Dermis blood vessel endothelial cell (primary cell): ENCODE measurements around the gene CALHM6. TPM values are rescaled to one million over a fixed set of nuclear protein-coding genes. Genes with fewer than 3 reads are reported as not detected.

Experiments
- DNase-seq: peaks from one replicate; pipeline ENCODE4 v3.0.0; 2010
- total RNA-seq: library from RNA; depleted of rRNA; stranded (reverse); fragments of >200 nt; gene quantifications from 2 replicates; pipeline ENCODE4 v1.2.3, GENCODE V29; 2014

CALHM6 gene
- total RNA-seq: 0.33 and 0.85 TPM in 2 replicates

DNA sequence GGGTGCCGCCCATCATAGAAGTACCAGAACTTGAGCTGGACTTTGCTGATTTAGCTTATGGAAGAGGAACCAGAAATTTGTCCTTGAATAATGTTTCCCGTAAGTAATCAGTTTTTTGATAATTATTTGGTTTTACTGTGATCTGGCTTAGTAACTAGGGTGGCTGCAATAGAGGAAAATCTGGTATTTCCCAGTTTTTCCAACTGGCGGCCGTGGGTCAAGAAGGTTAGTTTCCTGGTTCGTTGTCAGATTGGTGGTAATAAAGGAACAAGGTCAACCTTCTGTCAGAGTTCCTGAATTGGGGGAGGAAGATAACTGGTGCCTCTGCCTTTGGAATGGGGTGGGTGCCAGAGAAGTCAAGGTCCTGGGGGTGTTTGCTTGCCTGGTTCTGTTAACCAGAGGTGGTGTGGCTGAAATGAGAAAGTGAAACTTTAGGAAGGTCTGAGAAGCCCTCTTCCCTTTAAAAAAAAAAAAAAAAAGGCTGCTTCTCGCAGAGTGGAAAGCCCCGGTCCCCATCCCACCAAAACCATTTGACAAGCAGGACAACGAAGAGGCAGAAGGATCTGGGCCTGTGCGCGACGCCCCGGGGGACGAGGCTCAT is at the start of gene CALHM6:
TSS of gene CALHM6 (plus strand) at position 45 of the 601 bp plus-strand sequence. CDS start at position 600, 555 bp downstream.
- no peak for DNase-seq

DNA sequence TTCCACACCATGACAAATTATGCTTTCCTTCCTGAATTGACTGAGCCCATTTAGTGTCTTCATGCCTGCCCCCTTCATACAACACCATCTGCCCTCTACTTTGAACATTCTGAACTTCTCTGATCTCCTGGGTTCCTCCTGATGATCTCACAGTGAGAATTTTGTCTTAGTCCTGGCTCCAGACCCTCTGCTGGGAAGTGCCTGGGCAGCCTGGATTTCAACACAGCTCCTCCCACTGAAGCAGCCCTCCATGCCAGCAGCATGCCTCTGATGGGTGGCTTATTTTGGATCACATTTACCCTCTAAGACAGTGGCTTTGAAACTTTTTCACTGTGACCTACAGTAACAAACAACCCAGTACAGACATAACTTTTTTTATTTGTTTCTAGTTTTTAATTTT is 48.9 kb upstream of the CALHM6 start:
- no peak for DNase-seq

DNA sequence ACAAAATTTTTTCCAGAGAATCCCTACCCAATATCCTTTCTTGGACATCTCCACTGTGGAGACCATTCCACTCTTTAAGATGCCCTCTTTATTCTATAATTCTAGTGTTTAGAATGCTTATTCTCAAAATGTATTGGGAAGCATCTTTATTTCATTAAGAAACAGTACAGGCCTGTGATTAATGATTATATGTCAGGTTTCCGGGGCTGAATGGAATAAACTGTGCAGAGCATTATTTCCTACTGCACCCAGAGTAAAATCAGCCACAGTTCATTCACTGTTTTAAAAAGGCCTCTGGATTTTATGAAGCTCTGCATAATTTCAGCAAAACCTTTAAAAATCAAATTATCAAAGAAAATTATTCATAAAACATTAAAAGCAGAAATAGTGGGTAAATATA is 47.8 kb upstream of the CALHM6 start:
- no peak for DNase-seq

DNA sequence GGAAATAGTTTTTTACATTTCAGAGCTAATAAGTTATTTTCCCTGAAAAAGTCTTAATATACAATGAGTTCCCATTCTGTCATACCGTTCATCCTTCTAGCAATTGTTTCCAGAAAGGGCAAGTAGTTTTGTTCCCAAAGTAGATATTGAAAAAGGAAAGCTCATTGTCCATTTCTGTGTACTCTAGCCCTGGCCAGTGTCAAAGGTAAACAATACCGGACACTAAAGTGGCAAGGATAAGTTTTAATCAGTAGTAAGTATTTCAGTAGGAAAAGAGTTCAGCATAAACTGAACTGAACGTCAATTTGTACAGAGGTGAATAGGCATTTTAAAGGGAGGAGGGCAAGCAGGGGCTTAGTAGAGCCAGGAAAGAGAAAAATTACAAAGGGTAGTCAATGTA is 43.5 kb upstream of the CALHM6 start:
- no peak for DNase-seq

DNA sequence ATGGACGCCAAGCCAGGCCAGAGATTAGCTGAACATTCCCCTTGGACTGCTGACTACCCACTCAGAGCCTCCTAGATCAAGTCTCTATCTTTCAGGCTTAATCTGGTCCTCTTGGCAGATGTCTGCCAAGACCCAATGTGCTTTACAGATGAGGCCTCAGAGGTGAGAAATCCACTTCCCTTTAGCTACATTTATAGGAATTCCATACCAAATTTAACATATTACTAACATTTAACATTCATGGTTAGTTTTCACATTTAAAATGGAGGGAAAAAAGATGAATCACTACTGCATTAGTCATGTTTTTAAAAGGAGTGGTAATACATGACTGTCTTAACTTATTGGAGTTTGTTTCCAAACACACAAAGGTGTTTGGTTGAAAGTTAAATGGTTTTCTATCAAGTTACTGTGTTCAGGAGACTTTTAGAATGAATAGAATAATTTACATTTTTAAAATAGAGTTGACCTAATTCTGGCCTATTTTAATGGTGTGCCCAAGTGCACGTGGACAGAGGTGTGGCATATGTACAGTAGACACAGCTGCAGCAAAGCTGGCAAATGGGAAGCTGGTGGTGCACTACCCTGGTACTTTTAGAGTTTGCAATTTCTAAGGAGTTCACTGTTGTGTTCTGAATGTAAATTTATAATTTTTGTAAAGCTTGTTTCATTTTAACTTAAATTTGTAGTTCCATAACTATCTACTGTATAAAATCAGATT is 41.9 kb upstream of the CALHM6 start:
- DNase-seq: no peak

DNA sequence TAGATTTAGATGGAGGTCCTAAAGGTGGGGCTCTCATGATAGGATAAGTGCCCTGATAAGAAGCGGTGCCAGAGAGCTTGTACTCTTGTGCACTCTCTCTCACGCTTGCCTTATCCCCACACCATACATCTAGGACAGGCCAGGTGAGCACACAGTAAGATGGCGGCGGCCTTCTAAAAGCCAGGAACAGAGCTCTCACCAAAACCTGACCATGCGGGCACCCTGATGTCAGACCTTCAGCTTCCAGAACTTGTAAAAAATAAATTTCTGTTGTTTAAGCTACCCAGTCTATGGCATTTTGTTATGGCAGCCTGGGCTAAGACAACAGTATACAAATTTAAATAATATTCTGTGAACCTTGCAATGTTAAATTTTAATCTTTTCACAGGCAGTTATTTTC is 40.8 kb upstream of the CALHM6 start:
- no peak for DNase-seq

DNA sequence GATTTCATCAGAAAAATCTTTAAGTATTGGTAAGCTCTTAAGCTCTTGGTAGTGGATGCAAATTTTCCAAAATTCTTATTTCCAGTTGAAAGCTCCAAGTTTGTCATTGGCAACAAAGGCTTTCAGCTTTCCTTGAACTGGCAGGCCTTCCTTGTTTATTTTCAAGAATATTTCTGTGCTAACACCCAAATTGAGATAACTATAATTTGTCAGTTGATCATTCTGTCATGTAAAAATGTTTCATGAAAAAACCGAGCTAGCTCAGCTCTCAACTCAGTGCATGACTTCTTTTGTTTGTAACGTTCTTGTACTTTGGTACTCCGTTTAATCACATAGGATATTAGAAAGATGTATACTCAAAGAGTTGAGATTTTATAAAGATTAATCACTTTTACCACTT is 38.9 kb upstream of the CALHM6 start:
- DNase-seq: no peak

DNA sequence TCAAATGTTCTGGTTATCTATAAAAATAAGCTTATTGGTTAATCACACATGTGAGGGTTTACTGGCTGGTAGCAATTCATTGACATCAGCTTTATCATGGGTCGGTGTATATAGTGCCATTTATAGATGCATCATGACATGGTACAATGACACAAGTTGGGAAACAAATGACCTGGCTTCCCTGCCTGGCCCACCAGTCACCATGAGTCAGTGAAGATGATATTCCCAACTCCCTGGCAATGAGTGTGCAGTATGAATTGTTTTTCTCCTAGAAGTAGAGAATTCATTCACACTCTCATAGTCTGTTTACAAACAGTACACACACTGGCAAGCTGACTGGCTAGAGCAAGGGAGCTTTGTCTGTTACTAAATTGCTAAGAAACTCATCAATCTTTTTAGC is 37.2 kb upstream of the CALHM6 start:
- DNase-seq: no peak

DNA sequence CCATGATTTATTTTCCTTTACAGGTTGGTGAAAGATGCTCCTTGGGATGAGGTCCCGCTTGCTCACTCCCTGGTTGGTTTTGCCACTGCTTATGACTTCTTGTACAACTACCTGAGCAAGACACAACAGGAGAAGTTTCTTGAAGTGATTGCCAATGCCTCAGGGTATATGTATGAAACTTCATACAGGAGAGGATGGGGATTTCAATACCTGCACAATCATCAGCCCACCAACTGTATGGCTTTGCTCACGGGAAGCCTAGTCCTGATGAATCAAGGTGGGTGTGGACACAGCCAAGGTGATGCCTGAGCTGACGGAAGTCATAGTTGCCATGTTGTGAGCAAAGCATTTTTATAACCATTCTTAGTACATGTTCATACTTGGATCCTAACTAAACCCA is 34.6 kb upstream of the CALHM6 start:
- no peak for DNase-seq

DNA sequence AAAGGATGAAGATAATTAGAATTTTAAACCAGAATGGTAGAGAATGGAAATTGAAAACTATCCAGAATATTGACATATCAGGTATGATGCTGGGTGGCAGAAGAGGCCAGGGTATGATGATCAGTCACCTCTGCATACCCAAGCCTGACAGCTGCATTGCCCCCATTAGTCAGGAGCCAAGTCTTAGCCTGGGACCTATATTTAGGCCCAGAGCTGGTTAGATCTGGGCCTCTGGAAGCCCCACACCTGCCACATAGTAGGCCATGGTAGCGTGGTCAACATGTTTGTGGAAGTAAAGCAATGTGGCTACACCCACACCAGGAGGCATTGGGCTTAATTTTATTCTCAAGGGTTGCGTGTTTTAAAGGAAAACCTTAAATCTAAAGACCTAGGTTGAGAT is 32.1 kb upstream of the CALHM6 start:
- no peak for DNase-seq

DNA sequence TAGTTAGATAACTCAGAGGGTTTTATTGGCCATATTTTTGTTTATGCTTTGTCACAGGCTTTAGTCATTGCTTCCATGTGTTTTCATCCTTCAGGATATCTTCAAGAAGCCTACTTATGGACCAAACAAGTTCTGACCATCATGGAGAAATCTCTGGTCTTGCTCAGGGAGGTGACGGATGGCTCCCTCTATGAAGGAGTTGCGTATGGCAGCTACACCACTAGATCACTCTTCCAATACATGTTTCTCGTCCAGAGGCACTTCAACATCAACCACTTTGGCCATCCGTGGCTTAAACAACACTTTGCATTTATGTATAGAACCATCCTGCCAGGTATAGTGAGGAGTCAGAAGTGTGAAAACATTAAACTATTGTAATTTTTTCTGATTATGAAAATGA is 30.3 kb upstream of the CALHM6 start:
- DNase-seq: no peak

DNA sequence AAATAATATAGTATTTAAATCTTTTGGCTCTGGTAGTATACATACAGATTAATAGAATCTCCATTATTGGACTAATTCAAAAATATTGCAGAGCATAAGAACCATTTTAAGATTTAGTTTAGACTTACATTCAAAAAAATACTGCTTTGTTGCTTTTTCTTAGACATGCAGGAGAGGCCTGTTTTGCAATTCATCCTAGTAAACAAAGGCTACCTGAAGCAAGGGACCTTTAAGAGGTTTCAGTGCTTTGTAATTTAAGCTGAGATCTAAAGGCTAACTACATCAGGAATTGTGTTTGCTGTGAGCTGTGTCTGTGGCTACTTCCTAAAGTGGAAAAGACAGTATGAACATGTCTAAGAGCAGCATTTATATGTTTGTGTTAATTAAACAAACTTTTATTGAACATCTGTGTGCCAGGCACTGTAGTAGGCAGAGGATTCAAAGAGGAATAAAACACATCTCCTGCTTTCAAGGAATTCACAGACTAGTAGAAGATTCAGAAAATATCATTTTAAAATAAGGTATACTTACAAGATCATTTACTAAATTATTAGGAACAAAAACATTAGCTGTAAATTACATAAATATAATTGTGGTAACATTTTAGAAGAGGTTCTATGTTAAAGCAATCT is 29.1 kb upstream of the CALHM6 start:
- DNase-seq: no peak

DNA sequence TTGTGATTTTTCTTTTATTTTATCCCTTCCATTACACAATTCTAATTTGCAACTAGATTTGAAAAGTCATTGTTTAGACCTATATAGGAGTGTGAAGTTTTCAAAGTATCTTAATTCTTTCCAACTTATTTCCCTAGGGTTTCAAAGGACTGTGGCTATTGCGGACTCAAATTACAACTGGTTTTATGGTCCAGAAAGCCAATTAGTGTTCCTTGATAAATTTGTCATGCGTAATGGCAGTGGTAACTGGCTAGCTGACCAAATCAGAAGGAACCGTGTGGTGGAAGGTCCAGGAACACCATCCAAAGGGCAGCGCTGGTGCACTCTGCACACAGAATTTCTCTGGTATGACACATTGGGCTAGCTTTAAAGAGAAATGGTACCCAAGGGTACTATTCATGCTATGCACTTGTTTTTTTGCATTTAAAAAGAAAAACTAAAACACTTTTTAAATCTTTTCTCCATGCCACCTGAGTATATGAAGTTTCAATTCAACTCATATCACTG is 27.9 kb upstream of the CALHM6 start:
- DNase-seq: no peak

DNA sequence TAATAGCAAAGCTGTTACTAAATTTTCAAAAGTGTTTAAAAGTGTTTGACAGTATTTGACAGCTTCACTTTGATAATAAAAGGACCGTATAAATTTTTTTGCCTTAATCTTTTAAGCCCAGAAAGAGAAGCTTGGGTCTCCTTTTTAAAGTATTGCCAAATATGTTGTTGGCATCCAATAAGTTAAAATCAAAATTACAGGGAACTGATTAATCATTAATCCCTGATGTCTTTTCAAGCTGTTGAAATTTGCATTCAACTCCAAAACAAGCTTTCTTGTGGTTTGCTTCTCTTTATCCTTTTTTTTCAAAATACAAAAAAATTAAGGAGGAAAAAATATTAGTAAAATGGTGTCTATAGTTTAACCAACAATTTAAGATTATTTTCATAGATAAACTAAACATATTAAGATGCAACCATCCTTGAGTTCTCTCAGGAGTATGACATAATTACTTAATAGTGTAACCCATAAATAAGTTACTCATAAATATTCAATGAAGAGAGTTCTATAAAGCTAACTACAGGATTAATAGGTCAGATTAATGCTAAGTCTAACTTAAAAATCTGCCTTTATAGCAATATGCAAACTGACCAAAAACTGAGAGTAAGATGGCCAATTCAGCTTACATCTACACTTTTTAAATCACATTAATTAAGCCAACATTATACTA is 27.0 kb upstream of the CALHM6 start:
- no peak for DNase-seq

DNA sequence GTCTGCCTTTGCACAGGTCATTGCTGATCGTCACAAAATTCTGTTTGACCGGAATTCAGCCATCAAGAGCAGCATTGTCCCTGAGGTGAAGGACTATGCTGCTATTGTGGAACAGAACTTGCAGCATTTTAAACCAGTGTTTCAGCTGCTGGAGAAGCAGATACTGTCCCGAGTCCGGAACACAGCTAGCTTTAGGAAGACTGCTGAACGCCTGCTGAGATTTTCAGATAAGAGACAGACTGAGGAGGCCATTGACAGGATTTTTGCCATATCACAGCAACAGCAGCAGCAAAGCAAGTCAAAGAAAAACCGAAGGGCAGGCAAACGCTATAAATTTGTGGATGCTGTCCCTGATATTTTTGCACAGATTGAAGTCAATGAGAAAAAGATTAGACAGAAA is 24.6 kb upstream of the CALHM6 start:
- no peak for DNase-seq

DNA sequence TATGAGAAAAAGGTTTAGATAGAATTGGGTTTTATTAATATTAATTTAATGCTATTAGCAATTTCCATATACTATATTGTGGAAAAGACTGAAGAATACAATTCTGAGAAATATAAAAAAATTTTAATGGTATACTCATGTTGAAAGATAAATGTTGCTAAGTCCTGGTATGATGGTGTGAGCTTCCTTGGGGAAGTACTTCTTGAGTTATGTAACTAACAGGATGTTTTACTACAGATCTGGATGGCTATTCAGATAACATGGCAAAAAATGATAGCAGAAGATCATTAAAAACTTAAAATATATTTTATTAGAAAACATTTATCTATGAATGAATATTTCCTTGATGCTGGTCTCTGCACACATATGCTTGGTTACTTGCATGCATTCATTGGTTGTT is 23.5 kb upstream of the CALHM6 start:
- no peak for DNase-seq

DNA sequence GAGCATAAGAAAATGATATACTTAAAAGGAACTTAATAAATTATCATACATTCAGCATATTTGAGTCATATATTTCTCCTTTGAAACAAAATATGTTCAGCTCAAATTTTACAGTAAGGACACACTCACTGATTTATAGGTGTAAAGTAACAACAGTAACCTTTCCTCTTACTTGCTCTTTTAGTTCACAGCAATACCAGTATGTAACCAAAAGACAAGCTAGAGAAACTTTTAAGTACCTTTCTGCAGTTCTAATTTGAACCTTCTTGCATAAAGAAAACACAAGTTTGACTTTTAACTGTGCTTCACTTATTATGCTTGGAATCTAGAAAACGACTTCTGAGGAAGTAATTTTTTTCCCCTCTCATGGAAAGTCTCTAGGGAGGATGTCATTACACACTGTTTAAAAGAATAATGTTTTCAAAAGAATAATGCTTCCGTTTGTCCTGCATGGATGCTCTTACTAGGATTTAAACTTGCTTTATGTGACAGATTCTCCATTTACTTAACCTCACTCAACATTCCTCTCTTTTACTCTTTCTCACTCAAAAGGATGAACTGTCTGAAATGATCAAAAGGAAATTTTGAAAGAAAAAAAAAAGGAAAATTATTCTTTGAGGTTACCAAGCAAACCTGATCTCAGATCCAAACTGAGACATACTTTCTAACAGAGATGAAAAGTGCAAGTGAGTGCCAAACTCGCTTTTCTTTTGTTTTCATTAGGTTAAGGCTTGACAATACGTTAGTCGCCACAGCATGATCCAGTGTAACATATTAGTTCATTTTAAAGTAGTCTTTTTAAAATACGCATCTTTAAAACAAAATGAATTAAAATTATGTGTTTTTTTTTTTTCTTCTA is 22.4 kb upstream of the CALHM6 start:
- DNase-seq: peak; percentile 6

DNA sequence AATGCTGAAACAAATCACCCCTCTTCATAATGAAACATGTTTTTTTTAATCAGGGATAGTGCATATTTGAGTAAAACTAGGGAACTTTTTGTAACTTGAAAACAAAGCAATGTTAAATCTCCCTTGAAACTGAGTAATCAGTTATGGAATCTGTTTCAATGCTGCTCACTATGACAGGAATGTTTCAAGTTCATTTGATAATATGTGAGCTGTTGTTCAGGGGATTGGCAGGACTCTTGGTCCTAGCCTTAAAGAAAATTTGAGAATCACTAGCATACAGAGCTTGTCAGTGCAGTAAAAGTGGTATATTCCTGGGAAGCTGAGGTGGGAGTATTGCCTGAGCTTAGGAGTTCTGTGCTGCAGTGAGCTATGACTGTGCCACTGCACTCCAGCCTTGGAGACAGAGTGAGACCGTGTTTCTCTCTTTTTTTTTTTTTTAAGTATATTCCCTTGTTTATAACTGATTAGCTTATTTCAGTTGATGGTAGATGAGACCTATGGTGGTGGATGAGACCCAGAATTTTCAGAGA is 21.6 kb upstream of the CALHM6 start:
- no peak for DNase-seq

DNA sequence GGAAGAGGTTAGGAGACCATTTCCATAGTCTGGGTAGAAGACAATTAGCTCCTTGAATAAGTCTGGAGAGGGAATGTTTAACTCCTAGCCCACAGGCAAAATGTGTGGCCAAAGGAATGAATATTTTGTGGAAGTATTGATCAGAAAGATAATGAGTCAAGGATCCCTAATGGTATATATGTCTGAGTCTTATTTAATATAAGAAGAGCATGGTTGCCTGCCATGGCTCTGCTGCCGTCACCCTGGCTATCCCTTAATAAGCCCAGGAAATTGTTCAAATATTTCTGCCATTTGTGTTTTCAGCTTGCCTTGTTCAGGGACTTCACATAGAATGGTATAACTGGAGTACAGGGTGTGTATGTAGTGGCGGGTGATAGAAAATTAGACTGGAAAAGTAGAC is 18.1 kb upstream of the CALHM6 start:
- no peak for DNase-seq

DNA sequence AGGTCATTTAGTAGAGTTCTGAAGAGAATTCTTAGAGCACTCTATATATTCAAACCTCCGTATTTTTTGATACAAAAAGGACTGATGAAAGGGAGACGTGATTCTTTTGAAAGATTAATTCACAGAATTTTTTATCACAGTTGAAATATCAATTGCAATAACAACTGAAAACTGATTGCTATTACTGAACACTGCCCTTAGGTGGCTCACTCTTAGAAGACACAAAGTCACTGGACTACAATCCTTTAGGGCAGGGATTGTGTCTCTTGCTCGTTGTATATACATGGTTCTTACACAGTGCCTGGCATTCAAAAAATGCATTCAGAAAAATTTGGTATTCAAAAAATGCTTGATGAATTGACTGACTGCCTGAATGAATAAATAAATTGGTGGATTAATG is 17.1 kb upstream of the CALHM6 start:
- peak; percentile 51 for DNase-seq

DNA sequence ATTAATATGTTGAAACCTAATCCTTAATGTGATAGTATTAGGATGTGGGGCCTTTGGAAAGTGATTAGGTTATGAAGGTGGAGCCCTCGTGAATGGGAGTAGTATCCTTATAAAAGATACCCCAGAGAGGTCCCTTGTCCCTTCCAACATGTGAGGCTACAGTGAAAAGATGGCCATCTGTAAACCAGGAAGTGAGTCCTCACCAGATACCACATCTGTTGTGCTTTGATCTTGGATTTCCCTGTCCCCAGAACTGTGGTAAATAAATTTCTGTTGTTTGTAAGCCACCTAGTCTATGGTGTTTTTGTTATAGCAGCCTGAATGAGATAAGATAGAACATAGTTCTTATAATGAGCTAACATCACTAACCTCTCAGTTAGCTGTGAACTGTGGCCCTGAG is 16.6 kb upstream of the CALHM6 start:
- no peak for DNase-seq

DNA sequence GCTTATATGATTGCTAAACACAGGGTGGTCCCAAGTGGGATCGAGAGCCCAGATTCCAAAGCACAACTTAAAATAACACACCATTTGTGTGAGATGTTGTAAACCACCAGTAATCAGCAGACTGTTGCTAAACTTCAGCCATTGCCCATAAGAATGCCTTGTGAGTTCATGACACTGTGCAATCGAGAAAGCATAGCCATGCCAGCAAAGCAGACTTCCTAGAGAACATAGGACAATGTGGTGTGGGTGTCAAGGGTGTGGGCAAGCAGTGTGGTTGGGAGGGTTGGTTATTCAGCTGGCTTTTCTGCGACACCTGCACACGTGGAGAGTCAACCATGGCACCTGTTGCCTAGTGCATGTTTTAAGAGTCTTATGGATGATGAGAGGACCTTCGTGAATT is 16.1 kb upstream of the CALHM6 start:
- no peak for DNase-seq
